SK-N-MC (cell line): ENCODE results near the gene UBXN6.

Experiments
- EZH2 ChIP-seq: fragments of 200-600 bp; sonication (generic); IDR thresholded peaks from one replicate; pipeline ENCODE4 v1.6.1; 2017; ENCODE audit warnings: antibody characterized with exemption
- POLR2AphosphoS5 ChIP-seq: IDR thresholded peaks from 2 replicates; pipeline ENCODE4 v1.6.1; 2012; ENCODE audit warnings: mild to moderate bottlenecking, low read depth, low read length, borderline replicate concordance

- TF ChIP-seq EZH2 (no peak), POLR2AphosphoS5 (no peak)
Measured at GRCh38 chr19:4491446-4491845, 33.9 kb upstream of the UBXN6 start.
